ENCODE results near the gene NTMT1.

NTMT1 gene

GRCh38 chr9:129637102-129637501, 11.1 kb downstream of the NTMT1 start:
- no peak for DNase-seq (ENCODE audit: low read depth)

- DNase-seq (ENCODE audit: low read depth) = no peak
These were observed 11.9 kb downstream of the NTMT1 start for GRCh38 chr9:129637673-129638439.

GRCh38 chr9:129639034-129639630, 13.2 kb downstream of the NTMT1 start:
- no peak for DNase-seq (ENCODE audit: low read depth)

- no peak for DNase-seq (ENCODE audit: low read depth)
These were observed 13.8 kb downstream of the NTMT1 start for GRCh38 chr9:129639756-129640085.

- no peak for DNase-seq (ENCODE audit: low read depth)
These were observed 14.3 kb downstream of the NTMT1 start for GRCh38 chr9:129640086-129640870.

- no peak for DNase-seq (ENCODE audit: low read depth)
These were observed 15.1 kb downstream of the NTMT1 start for GRCh38 chr9:129640871-129641749.

- DNase-seq (ENCODE audit: low read depth) = peak; percentile 90
These were observed 16.0 kb downstream of the NTMT1 start, which contains the start of gene ASB6 for GRCh38 chr9:129641750-129642585. Gene ASB6, minus strand, starts transcription at chr9:129642151. Its CDS starts 152 bp downstream, at chr9:129641999.

- no peak for DNase-seq (ENCODE audit: low read depth)
These were observed 17.7 kb downstream of the NTMT1 start for GRCh38 chr9:129643706-129644105.

- no peak for DNase-seq (ENCODE audit: low read depth)
These were observed 18.4 kb downstream of the NTMT1 start for GRCh38 chr9:129644365-129644764.

GRCh38 chr9:129644902-129645301, 18.9 kb downstream of the NTMT1 start:
- no peak for DNase-seq (ENCODE audit: low read depth)

- DNase-seq (ENCODE audit: low read depth) = no peak
These were observed 20.3 kb downstream of the NTMT1 start for GRCh38 chr9:129646252-129646651.

- no peak for DNase-seq (ENCODE audit: low read depth)
These were observed 20.7 kb downstream of the NTMT1 start for GRCh38 chr9:129646654-129647053.

- DNase-seq (ENCODE audit: low read depth) = no peak
These were observed 21.7 kb downstream of the NTMT1 start for GRCh38 chr9:129647635-129648034.

- DNase-seq (ENCODE audit: low read depth) = no peak
These were observed 22.3 kb downstream of the NTMT1 start for GRCh38 chr9:129648092-129648763.

GRCh38 chr9:129648764-129649115, 22.8 kb downstream of the NTMT1 start:
- DNase-seq (ENCODE audit: low read depth) = no peak

- DNase-seq (ENCODE audit: low read depth) = no peak
These were observed 24.0 kb downstream of the NTMT1 start for GRCh38 chr9:129649726-129650679.

GRCh38 chr9:129650680-129651235, 24.8 kb downstream of the NTMT1 start:
- DNase-seq (ENCODE audit: low read depth) = no peak

GRCh38 chr9:129653823-129654553, 28.0 kb downstream of the NTMT1 start:
- no peak for DNase-seq (ENCODE audit: low read depth)
